ENCODE results near the gene MRPL28.

The MRPL28 gene

GRCh38 chr16:374616-374926, 4.2 kb upstream of the MRPL28 start:
- no peak for FAIRE-seq
- TF ChIP-seq, protein P1, sequence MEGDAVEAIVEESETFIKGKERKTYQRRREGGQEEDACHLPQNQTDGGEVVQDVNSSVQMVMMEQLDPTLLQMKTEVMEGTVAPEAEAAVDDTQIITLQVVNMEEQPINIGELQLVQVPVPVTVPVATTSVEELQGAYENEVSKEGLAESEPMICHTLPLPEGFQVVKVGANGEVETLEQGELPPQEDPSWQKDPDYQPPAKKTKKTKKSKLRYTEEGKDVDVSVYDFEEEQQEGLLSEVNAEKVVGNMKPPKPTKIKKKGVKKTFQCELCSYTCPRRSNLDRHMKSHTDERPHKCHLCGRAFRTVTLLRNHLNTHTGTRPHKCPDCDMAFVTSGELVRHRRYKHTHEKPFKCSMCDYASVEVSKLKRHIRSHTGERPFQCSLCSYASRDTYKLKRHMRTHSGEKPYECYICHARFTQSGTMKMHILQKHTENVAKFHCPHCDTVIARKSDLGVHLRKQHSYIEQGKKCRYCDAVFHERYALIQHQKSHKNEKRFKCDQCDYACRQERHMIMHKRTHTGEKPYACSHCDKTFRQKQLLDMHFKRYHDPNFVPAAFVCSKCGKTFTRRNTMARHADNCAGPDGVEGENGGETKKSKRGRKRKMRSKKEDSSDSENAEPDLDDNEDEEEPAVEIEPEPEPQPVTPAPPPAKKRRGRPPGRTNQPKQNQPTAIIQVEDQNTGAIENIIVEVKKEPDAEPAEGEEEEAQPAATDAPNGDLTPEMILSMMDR (IDR thresholded peaks at IDR 0.05; ENCODE audit: insufficient read depth, missing control alignments) = no peak
- no peak for DNase-seq (ENCODE audit: insufficient read length, low spot score)

- DNase-seq (ENCODE audit: insufficient read length, low spot score) (no peak), FAIRE-seq (no peak)
Measured at GRCh38 chr16:373848-374615, 3.7 kb upstream of the MRPL28 start.

GRCh38 chr16:373020-373598, 2.8 kb upstream of the MRPL28 start:
- FAIRE-seq (no peak), DNase-seq (ENCODE audit: insufficient read length, low spot score) (no peak)

More at GRCh38 chr16:373848-374615, 3.7 kb upstream of the MRPL28 start:
- TF ChIP-seq, protein P1 (IDR thresholded peaks at IDR 0.05; ENCODE audit: insufficient read depth, missing control alignments) = no peak

DNA sequence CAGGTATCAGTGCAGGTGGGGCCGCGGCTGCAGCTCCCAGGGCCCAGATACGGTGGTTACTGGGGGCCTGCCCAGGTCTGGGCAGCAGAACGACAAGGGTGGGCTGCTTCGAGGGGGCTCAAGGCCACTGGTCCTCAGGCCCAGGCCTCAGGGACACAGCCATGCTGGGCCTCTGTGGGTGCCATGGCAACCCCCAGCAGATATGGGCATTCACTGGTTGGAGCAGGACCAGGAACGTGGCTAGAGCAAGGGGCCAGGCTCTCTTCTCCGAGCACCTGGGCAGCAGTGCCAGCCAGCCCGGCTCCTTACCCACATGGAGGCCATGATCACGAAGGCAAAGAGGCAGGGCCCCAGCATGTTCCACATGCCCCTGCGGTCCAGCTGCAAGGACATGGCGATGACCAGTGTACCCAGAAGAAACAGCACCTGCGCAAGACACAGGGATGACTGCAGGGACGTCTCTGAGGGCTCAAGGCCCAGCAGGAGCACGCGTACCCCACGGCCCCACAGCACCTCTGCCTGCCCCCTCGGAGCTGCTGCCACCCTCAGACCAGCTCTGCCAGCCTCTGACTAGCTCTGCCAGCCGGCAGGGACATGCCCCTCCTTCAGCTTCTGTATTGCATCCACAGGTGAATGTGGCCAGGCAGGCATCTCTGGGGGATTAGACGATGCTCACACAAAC, 2.1 kb upstream of the MRPL28 start:
- TF ChIP-seq, protein P1 (IDR thresholded peaks at IDR 0.05; ENCODE audit: insufficient read depth, missing control alignments) = no peak
- DNase-seq (ENCODE audit: insufficient read length, low spot score) = no peak
- no peak for FAIRE-seq

More at GRCh38 chr16:373020-373598, 2.8 kb upstream of the MRPL28 start:
- TF ChIP-seq, protein P1 (IDR thresholded peaks at IDR 0.05; ENCODE audit: insufficient read depth, missing control alignments) = no peak

- no peak for DNase-seq (ENCODE audit: insufficient read length, low spot score)
- no peak for FAIRE-seq
- TF ChIP-seq, protein P1 (IDR thresholded peaks at IDR 0.05; ENCODE audit: insufficient read depth, missing control alignments) = no peak
Measured at GRCh38 chr16:371515-372301, 1.4 kb upstream of the MRPL28 start.

- FAIRE-seq = no peak
- no peak for DNase-seq (ENCODE audit: insufficient read length, low spot score)
- TF ChIP-seq, protein P1 (IDR thresholded peaks at IDR 0.05; ENCODE audit: insufficient read depth, missing control alignments) = no peak
Measured at GRCh38 chr16:370979-371514, 709 bp upstream of the MRPL28 start.
